MM.1S (cell line): ENCODE data around the gene H19.

Experiments
- DNase-seq: peaks from one replicate; pipeline ENCODE4 v3.0.0-alpha.2; 2015
- H2AFZ ChIP-seq: fragments of 300-600 bp; sonication (generic); 2 replicates; pipeline ENCODE4 v1.6.0; 2016; ENCODE audit warnings: antibody characterized with exemption, low read length
- H3F3A ChIP-seq: fragments of 300-600 bp; sonication (generic); 2 replicates; pipeline ENCODE4 v1.6.1; 2016; ENCODE audit warnings: mild to moderate bottlenecking, antibody characterized with exemption, low read length, moderate library complexity, mixed read lengths; ENCODE audit not compliant: insufficient read depth
- H3K27ac ChIP-seq: fragments of 300-600 bp; sonication (generic); 2 replicates; pipeline ENCODE4 v1.5.1; 2016; ENCODE audit warnings: mild to moderate bottlenecking, low read length
- H3K27me3 ChIP-seq: fragments of 300-600 bp; sonication (generic); replicated peaks from 2 replicates; pipeline ENCODE4 v1.6.0; 2016; ENCODE audit warnings: low read length; ENCODE audit not compliant: insufficient read depth
- H3K36me3 ChIP-seq: fragments of 300-600 bp; sonication (generic); replicated peaks from 2 replicates; pipeline ENCODE4 v1.6.1; 2016; ENCODE audit warnings: mild to moderate bottlenecking, low read length, mixed read lengths; ENCODE audit not compliant: insufficient read depth
- H3K4me1 ChIP-seq: fragments of 300-600 bp; sonication (generic); 2 replicates; pipeline ENCODE4 v1.6.1; 2016; ENCODE audit warnings: low read length, mixed read lengths
- H3K4me2 ChIP-seq: fragments of 300-600 bp; sonication (generic); 2 replicates; pipeline ENCODE4 v1.6.0; 2016; ENCODE audit warnings: low read depth, low read length
- H3K4me3 ChIP-seq: fragments of 300-600 bp; sonication (generic); 2 replicates; pipeline ENCODE4 v1.5.1; 2016; ENCODE audit warnings: low read length, mixed read lengths
- H3K79me2 ChIP-seq: fragments of 300-600 bp; sonication (generic); 2 replicates; pipeline ENCODE4 v1.6.1; 2016; ENCODE audit warnings: mixed run types, low read length, mixed read lengths
- H3K9ac ChIP-seq: fragments of 300-600 bp; sonication (generic); 2 replicates; pipeline ENCODE4 v1.6.1; 2016; ENCODE audit warnings: low read length, mixed read lengths
- H3K9me2 ChIP-seq: fragments of 300-600 bp; sonication (generic); replicated peaks from 2 replicates; pipeline ENCODE4 v1.6.1; 2016; ENCODE audit warnings: mild to moderate bottlenecking, low read length, mixed read lengths; ENCODE audit not compliant: insufficient read depth
- H3K9me3 ChIP-seq: fragments of 300-600 bp; sonication (generic); replicated peaks from 2 replicates; pipeline ENCODE4 v1.6.1; 2016; ENCODE audit warnings: mild to moderate bottlenecking, low read length, mixed read lengths; ENCODE audit not compliant: insufficient read depth
- H4K20me1 ChIP-seq: fragments of 300-600 bp; sonication (generic); 2 replicates; pipeline ENCODE4 v1.6.1; 2016; ENCODE audit warnings: mild to moderate bottlenecking, low read length, moderate library complexity, mixed read lengths; ENCODE audit not compliant: insufficient read depth
- EZH2 ChIP-seq: fragments of 300-600 bp; sonication (generic); optimal IDR thresholded peaks from 2 replicates; pipeline ENCODE3; 2017; ENCODE audit warnings: low read depth, mild to moderate bottlenecking, antibody characterized with exemption, low read length, mixed read lengths
- EZH2phosphoT487 ChIP-seq: fragments of 300-600 bp; sonication (generic); IDR thresholded peaks from 2 replicates; pipeline ENCODE4 v1.6.1; 2018; ENCODE audit warnings: antibody characterized with exemption, low read length
- TF ChIP-seq, protein P1 (sequence below): fragments of 300-600 bp; sonication (generic); IDR thresholded peaks from 2 replicates; pipeline ENCODE4 v1.5.1; 2016; ENCODE audit warnings: antibody characterized with exemption, low read length, mixed read lengths

Gene H19

GRCh38 chr11:1958367-1958766 is 39.3 kb downstream of the H19 start:
- Histone ChIP-seq H3K4me1 (no peaks in the 10 kb centered on the region), H4K20me1 (no peaks in the 10 kb centered on the region), H2AFZ (no peak overlapping the region), H3F3A (no peaks in the 10 kb centered on the region), H3K79me2 (no peaks in the 10 kb centered on the region), H3K4me3 (no peak overlapping the region), H3K27ac (no peak overlapping the region), H3K9me2 (no peaks in the 10 kb centered on the region), H3K27me3 (no peaks in the 10 kb centered on the region), H3K36me3 (no peaks in the 10 kb centered on the region), H3K9ac (no peak overlapping the region), H3K9me3 (no peaks in the 10 kb centered on the region), H3K4me2 (no peak overlapping the region)
- DNase-seq, result no peak
- TF ChIP-seq EZH2, result no peak
- TF ChIP-seq, protein P1, sequence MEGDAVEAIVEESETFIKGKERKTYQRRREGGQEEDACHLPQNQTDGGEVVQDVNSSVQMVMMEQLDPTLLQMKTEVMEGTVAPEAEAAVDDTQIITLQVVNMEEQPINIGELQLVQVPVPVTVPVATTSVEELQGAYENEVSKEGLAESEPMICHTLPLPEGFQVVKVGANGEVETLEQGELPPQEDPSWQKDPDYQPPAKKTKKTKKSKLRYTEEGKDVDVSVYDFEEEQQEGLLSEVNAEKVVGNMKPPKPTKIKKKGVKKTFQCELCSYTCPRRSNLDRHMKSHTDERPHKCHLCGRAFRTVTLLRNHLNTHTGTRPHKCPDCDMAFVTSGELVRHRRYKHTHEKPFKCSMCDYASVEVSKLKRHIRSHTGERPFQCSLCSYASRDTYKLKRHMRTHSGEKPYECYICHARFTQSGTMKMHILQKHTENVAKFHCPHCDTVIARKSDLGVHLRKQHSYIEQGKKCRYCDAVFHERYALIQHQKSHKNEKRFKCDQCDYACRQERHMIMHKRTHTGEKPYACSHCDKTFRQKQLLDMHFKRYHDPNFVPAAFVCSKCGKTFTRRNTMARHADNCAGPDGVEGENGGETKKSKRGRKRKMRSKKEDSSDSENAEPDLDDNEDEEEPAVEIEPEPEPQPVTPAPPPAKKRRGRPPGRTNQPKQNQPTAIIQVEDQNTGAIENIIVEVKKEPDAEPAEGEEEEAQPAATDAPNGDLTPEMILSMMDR, result no peak
- no peak for TF ChIP-seq EZH2phosphoT487

DNA sequence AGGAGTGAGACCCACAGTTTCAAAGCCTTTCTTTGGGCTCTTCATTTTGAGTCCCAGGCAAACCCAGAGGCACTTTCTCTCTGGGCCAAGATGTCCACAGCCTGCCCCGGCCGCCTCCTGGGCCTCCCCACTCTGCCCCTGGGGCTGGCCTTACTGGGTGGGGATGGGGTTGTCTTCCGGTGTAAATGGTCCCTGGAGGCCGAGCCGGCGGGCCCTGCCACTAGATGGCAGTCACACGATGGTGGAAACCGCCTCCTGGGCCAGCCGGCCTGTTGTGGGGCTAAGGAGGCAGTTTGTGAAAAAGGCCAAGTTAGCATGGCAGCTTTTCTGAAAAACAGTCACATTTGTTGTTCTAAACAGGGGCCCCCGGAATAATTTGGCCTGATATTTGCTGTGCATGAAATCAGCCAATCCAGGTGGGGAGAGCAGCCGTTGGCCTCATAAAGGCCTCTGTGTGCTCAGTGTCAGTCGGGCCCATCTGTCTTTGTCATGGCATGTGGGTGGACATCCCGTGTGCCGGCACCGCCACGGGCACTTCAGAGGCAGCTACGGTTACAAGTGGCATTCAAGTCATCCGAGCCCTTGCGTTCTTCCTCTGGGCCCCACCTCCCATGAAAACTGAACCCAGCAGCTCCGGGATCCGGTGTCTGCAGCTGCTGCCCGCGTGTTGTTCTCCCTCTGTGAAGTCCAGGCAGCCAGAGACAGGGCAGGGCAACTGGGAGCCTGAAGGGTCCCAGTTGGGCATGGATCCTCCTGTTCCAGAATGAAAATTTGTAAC is 44.0 kb downstream of the H19 start:
- TF ChIP-seq, protein P1, result no peak
- TF ChIP-seq EZH2phosphoT487 (no peak), EZH2 (no peak)
- Histone ChIP-seq H3K9me3 (no peaks in the 10 kb centered on the region), H4K20me1 (no peaks in the 10 kb centered on the region), H3K9ac (no peak overlapping the region), H3K9me2 (no peaks in the 10 kb centered on the region), H3K4me3 (no peak overlapping the region), H3K4me1 (no peaks in the 10 kb centered on the region), H3F3A (no peaks in the 10 kb centered on the region), H2AFZ (no peak overlapping the region), H3K36me3 (no peaks in the 10 kb centered on the region), H3K4me2 (no peak overlapping the region), H3K27me3 (no peaks in the 10 kb centered on the region), H3K79me2 (no peaks in the 10 kb centered on the region), H3K27ac (no peak overlapping the region)
- no peak for DNase-seq

- Histone ChIP-seq H3K36me3 (no peaks in the 10 kb centered on the region), H3K4me2 (no peak overlapping the region), H3K79me2 (no peaks in the 10 kb centered on the region), H2AFZ (no peak overlapping the region), H3K27ac (no peak overlapping the region), H4K20me1 (no peaks in the 10 kb centered on the region), H3F3A (no peaks in the 10 kb centered on the region), H3K4me1 (no peaks in the 10 kb centered on the region), H3K9me3 (no peaks in the 10 kb centered on the region), H3K27me3 (no peaks in the 10 kb centered on the region), H3K9me2 (no peaks in the 10 kb centered on the region), H3K9ac (no peak overlapping the region), H3K4me3 (no peak overlapping the region)
- no peak for DNase-seq
- TF ChIP-seq, protein P1, result no peak
- TF ChIP-seq EZH2phosphoT487, result no peak
- TF ChIP-seq EZH2, result no peak
These were observed 44.7 kb downstream of the H19 start for GRCh38 chr11:1952806-1953482.
